HG03097 (cell line): ENCODE results near the gene APBB2.
"Not testable (repeated sequence)": the region's sequence is repeated elsewhere in the genome, so short reads cannot be mapped to it uniquely, and the experiment has no call there.

Source experiments
- ATAC-seq: cut with Tn5 transposase; IDR thresholded peaks from one replicate; pipeline ENCODE4 v1.9.1; 2021; ENCODE audit not compliant: unreplicated experiment, low FRiP score

Gene APBB2

GRCh38 chr4:41029098-41029497 lies 185.2 kb downstream of the APBB2 start:
- ATAC-seq: no peak

- ATAC-seq: no peak
Measured at GRCh38 chr4:41028392-41029076, 185.8 kb downstream of the APBB2 start.

- ATAC-seq: no peak
Measured at GRCh38 chr4:41026971-41027370, 187.4 kb downstream of the APBB2 start.

- ATAC-seq: no peak
Measured at GRCh38 chr4:41025824-41026223, 188.5 kb downstream of the APBB2 start.

GRCh38 chr4:41024556-41025491 lies 189.5 kb downstream of the APBB2 start:
- ATAC-seq: no peak

GRCh38 chr4:41022116-41022515 lies 192.2 kb downstream of the APBB2 start:
- ATAC-seq: no peak

- no peak for ATAC-seq
Measured at GRCh38 chr4:41015016-41015675, 199.2 kb downstream of the APBB2 start.

- no peak for ATAC-seq
Measured at GRCh38 chr4:41014158-41014557, 200.2 kb downstream of the APBB2 start.

GRCh38 chr4:41013746-41014145 lies 200.6 kb downstream of the APBB2 start:
- ATAC-seq: no peak

GRCh38 chr4:41012911-41013310 lies 201.4 kb downstream of the APBB2 start:
- no peak for ATAC-seq

- no peak for ATAC-seq
Measured at GRCh38 chr4:41012293-41012692, 202.0 kb downstream of the APBB2 start.

- no peak for ATAC-seq
Measured at GRCh38 chr4:41009411-41009810, 204.9 kb downstream of the APBB2 start.

- ATAC-seq: no peak
Measured at GRCh38 chr4:41006141-41006540, 208.2 kb downstream of the APBB2 start.

GRCh38 chr4:41002309-41002708 lies 212.0 kb downstream of the APBB2 start:
- no peak for ATAC-seq

- ATAC-seq: no peak
Measured at GRCh38 chr4:41000356-41000755, 214.0 kb downstream of the APBB2 start.

- no peak for ATAC-seq
Measured at GRCh38 chr4:40998675-40999358, 215.5 kb downstream of the APBB2 start.

- no peak for ATAC-seq
Measured at GRCh38 chr4:40995850-40996249, 218.5 kb downstream of the APBB2 start.

GRCh38 chr4:40994321-40994720 lies 220.0 kb downstream of the APBB2 start:
- ATAC-seq: not testable (repeated sequence)

- not testable (repeated sequence) for ATAC-seq
Measured at GRCh38 chr4:40993296-40993693, 221.0 kb downstream of the APBB2 start.

- ATAC-seq: peak; percentile 73
Measured at GRCh38 chr4:40992472-40993295, 221.7 kb downstream of the APBB2 start.
